ENCODE data around the gene CST8. TPM values are rescaled to one million over a fixed set of nuclear protein-coding genes. Genes with fewer than 3 reads are reported as not detected.

CST8 gene
- total RNA-seq, 1 donor from 2014 or later: not detected

GRCh38 chr20:23453549-23454543 is 37.1 kb upstream of the CST8 start:
- H3K27me3 ChIP-seq (ENCODE audit: control insufficient read depth, insufficient read depth, low read length): no peaks in the 10 kb centered on the region
- no peaks in the 10 kb centered on the region for H3K36me3 ChIP-seq (ENCODE audit: control insufficient read depth, insufficient read depth, low read length)
- FAIRE-seq (peak; percentile 95), DNase-seq (ENCODE audit: low read depth) (no peak)
- no peak overlapping the region for H3K4me3 ChIP-seq (ENCODE audit: low read depth, low read length)
- TF ChIP-seq, protein P1, sequence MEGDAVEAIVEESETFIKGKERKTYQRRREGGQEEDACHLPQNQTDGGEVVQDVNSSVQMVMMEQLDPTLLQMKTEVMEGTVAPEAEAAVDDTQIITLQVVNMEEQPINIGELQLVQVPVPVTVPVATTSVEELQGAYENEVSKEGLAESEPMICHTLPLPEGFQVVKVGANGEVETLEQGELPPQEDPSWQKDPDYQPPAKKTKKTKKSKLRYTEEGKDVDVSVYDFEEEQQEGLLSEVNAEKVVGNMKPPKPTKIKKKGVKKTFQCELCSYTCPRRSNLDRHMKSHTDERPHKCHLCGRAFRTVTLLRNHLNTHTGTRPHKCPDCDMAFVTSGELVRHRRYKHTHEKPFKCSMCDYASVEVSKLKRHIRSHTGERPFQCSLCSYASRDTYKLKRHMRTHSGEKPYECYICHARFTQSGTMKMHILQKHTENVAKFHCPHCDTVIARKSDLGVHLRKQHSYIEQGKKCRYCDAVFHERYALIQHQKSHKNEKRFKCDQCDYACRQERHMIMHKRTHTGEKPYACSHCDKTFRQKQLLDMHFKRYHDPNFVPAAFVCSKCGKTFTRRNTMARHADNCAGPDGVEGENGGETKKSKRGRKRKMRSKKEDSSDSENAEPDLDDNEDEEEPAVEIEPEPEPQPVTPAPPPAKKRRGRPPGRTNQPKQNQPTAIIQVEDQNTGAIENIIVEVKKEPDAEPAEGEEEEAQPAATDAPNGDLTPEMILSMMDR (IDR thresholded peaks at IDR 0.05; ENCODE audit: insufficient read depth, low read length, severe bottlenecking): no peak

- TF ChIP-seq, protein P1 (IDR thresholded peaks at IDR 0.05; ENCODE audit: insufficient read depth, low read length, severe bottlenecking): no peak
- FAIRE-seq (no peak), DNase-seq (ENCODE audit: low read depth) (no peak)
- Histone ChIP-seq H3K36me3 (ENCODE audit: control insufficient read depth, insufficient read depth, low read length) (no peaks in the 10 kb centered on the region), H3K4me3 (ENCODE audit: low read depth, low read length) (no peak overlapping the region), H3K27me3 (ENCODE audit: control insufficient read depth, insufficient read depth, low read length) (no peaks in the 10 kb centered on the region)
Observed at GRCh38 chr20:23454816-23455215, 36.1 kb upstream of the CST8 start.

- no peak for DNase-seq (ENCODE audit: low read depth)
- Histone ChIP-seq H3K4me3 (ENCODE audit: low read depth, low read length) (no peak overlapping the region), H3K27me3 (ENCODE audit: control insufficient read depth, insufficient read depth, low read length) (no peaks in the 10 kb centered on the region), H3K36me3 (ENCODE audit: control insufficient read depth, insufficient read depth, low read length) (no peaks in the 10 kb centered on the region)
- TF ChIP-seq, protein P1 (IDR thresholded peaks at IDR 0.05; ENCODE audit: insufficient read depth, low read length, severe bottlenecking): no peak
- no peak for FAIRE-seq
Observed at GRCh38 chr20:23455639-23456038, 35.3 kb upstream of the CST8 start.

- Histone ChIP-seq H3K36me3 (ENCODE audit: control insufficient read depth, insufficient read depth, low read length) (no peaks in the 10 kb centered on the region), H3K27me3 (ENCODE audit: control insufficient read depth, insufficient read depth, low read length) (no peaks in the 10 kb centered on the region), H3K4me3 (ENCODE audit: low read depth, low read length) (no peak overlapping the region)
- FAIRE-seq (no peak), DNase-seq (ENCODE audit: low read depth) (no peak)
- TF ChIP-seq, protein P1 (IDR thresholded peaks at IDR 0.05; ENCODE audit: insufficient read depth, low read length, severe bottlenecking): no peak
Observed at GRCh38 chr20:23456409-23456808, 34.5 kb upstream of the CST8 start.

DNA sequence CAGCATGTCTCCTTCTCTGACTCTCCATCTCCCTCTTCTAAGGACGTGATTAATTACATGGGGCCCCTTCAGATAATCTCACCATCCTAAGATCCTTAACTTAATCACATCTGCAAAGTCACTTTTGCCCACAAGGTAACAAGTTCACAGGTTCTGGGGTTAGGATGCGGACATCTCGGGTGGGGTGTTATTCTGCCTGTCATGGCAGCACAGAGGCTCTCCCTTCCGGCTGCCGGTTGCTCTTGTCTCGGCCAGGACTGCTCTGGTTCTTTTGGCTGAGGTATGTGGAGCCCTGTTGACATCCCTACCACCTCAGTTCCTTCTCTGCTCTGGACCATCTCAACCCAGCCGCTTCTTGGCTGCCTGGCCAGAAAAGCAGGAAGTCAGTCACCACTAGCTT is 34.0 kb upstream of the CST8 start:
- H3K4me3 ChIP-seq (ENCODE audit: low read depth, low read length): no peak overlapping the region
- no peak for DNase-seq (ENCODE audit: low read depth)
- no peaks in the 10 kb centered on the region for H3K36me3 ChIP-seq (ENCODE audit: control insufficient read depth, insufficient read depth, low read length)
- TF ChIP-seq, protein P1 (IDR thresholded peaks at IDR 0.05; ENCODE audit: insufficient read depth, low read length, severe bottlenecking): no peak
- no peak for FAIRE-seq
- no peaks in the 10 kb centered on the region for H3K27me3 ChIP-seq (ENCODE audit: control insufficient read depth, insufficient read depth, low read length)
